C4-2B (cell line): Measurements from ENCODE around the gene FBLN7.

Experiments
- ZFX ChIP-seq: fragments of 450-650 bp; IDR thresholded peaks from 2 replicates; pipeline ENCODE4 v1.6.1; 2017
- TF ChIP-seq, protein P1 (sequence below): fragments of 450-650 bp; conservative IDR thresholded peaks from 2 replicates; pipeline ENCODE4 v1.5.1; 2017; ENCODE audit warnings: mild to moderate bottlenecking

DNA sequence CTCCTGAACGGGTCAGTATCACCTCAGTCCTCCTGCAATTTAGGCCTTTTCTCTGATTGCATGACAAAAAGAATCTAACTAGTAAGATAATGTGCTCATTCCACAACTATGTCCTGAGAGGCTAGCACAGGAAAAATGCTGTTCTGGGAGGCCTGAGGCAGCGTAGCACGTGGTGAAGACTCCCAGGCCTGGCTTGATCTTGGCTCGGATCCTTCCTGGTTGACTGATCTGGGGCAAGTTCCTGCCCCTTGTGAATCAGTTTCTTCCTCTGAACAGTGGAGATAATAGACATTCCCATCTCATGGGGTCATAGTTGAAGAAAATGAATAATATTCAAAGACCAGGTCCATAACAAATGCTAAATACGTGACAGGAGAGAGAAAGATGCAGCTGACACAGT lies 12.3 kb downstream of the FBLN7 start:
- TF ChIP-seq, protein P1, sequence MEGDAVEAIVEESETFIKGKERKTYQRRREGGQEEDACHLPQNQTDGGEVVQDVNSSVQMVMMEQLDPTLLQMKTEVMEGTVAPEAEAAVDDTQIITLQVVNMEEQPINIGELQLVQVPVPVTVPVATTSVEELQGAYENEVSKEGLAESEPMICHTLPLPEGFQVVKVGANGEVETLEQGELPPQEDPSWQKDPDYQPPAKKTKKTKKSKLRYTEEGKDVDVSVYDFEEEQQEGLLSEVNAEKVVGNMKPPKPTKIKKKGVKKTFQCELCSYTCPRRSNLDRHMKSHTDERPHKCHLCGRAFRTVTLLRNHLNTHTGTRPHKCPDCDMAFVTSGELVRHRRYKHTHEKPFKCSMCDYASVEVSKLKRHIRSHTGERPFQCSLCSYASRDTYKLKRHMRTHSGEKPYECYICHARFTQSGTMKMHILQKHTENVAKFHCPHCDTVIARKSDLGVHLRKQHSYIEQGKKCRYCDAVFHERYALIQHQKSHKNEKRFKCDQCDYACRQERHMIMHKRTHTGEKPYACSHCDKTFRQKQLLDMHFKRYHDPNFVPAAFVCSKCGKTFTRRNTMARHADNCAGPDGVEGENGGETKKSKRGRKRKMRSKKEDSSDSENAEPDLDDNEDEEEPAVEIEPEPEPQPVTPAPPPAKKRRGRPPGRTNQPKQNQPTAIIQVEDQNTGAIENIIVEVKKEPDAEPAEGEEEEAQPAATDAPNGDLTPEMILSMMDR: no peak
- TF ChIP-seq ZFX: no peak
